Measurements from ENCODE around the gene RNASE4.

- TF ChIP-seq CTCF (IDR thresholded peaks at IDR 0.05) (no peak), POLR2A (IDR thresholded peaks at IDR 0.05) (no peak)
These were observed 22.4 kb downstream of the RNASE4 start for GRCh38 chr14:20706657-20707355.

All from prostate gland (tissue), 2 donors.